ENCODE data around the gene LINS1.

The LINS1 gene

DNA sequence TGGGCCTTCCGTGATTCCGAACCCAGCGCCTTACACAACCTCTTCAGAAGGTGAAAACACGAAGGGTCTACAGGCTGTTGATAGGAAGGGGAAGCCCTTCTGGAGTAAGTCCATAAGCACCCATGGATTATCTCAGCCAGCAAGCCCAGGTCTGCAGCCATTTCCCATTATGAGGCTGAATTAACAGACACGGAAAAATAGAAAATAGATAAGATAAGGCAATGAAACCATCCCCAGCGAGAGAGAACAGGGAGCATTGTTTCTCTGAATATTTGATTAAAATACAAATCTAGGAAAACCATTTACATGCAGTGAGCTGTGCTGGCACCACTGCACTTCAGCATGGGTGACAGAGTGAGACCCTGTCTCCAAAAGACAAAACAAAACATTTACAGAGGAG is 57.0 kb downstream of the LINS1 start:
- no peak for DNase-seq

DNA sequence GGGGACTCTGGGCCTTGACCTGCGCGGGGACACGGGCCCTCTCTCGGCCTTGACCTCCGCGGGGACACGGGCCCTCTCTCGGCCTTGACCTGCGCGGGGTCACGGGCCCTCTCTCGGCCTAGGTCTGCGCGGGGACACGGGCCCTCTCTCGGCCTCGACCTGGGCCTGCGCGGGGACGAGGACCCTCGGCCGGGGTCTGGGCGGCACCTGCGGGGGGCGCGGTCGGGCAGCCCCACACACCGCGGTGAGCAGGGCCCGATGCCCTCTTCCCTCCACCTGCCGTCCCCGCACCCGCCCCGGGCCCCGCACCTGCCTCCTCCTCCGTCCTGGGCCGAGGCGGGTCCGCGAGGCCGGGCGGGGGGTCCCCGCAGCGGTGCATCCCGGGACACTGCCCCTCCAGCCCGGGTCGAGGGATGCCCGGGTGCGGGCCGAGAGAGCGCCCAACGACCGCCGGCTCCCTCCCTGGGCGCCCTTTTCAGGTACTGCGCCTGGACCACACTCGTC is 57.6 kb downstream of the LINS1 start:
- no peak for DNase-seq

DNA sequence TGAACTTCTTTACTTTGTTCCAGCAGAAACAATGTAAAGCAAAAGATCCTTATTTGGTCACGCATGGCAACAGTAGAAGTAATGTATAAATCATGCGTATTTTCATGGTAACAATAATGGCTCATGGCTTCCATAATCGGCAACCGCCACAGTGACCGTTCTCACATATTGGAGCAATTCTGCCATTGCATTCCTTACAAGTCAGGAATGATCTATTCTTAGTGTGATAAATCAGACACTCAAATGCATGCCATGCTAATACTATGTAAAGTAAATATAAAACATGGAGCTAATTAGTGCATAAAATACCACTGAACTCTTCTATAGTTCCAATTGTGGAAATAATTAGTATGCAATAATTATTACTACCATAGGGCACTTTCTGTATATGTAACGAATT is 59.7 kb downstream of the LINS1 start:
- no peak for DNase-seq

DNA sequence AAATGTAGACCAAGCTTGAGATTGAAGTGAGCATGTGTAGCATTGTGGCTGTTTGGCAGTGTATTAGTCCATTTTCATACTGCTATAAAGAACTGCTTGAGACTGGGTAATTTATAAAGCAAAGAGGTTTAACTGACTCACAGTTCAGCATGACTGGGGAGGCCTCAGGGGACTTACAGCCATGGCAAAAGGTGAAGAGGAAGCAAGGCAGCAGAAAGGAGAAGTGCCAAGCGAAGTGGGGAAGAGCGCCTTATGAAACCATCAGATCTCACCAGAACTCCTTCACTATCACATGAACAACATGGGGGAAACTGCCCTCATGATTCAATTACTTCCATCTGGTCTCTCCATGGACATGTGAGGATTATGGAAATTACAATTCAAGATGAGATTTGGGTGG is 64.7 kb downstream of the LINS1 start:
- DNase-seq: no peak

DNA sequence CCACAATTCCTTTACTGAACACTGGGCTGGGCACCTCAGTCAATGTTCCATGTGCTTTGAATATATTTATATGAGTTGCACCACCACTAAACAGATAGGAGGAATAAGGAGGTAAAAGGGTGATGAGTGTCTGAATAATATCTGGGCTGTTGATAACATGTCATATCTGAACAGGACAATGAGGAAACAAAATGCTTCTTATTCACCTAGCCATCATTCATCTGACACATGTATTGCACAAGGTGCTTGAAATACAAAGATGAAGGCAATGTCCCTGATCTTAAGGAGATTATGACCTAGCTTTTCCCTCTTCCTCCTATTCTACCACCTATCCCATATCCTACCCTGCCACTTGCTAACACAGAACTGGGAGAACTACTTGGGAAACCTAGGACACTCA is 65.3 kb downstream of the LINS1 start:
- no peak for DNase-seq

DNA sequence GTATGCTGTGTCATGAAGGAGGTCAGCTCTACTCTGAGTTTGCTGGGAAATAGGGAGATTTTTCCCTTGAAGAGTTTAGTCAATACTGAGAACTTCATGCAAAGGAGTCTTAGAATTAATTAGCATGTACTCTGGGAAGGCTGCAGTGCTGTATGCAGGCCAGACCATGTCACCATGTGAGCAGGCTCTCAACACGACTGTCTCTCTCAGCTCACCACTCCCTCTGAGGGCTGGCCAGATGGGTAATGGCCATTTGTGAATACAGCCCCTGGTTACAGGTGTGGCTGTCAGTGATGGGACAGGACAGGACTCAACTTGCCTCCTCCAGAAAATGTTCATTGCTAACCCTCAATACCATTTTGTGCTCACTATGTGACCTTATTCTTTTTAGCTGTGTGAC is 68.1 kb downstream of the LINS1 start:
- no peak for DNase-seq

DNA sequence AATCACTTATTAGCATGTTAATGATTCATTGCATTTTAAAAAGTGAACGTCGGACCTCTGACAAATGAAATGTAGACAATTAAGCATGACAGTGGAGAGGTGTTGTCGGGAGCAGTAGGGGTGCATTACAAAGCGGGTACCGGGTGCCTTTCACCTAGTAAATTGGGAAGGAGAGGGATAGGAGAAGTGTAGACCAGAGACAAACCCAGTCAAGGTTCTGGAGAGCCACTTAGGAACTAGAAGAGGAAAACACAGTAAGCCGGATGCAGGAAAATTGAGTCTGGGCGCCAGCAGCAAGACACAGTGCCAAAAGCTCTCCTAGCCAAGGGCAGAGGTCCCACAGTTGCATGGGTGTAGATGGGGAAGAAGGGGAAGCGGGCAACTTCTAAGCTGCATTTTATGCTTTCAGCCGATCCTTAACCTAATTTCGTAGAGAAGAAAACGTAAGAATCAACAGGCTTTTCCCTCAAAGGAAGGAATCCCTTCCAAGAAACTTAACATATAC is 70.1 kb downstream of the LINS1 start:
- no peak for DNase-seq

DNA sequence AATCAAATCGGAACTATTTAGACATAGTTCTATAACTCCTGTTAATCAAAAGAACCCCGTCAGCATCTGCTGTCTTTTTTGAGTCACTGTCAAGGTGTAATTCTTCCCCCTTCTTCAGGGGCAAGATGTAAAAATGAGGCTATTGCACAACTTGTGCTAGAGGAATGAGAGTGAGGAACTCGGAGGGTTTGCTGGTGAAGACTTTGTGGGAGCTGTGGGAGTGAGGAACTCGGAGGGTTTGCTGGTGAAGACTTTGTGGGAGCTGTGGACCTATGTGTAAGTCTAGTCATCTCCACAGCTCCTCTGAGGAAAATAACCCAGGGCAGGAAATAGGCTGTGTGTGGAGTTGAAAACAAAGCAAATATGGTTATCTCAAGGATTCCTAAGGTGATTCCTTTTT is 70.8 kb downstream of the LINS1 start:
- DNase-seq: no peak

DNA sequence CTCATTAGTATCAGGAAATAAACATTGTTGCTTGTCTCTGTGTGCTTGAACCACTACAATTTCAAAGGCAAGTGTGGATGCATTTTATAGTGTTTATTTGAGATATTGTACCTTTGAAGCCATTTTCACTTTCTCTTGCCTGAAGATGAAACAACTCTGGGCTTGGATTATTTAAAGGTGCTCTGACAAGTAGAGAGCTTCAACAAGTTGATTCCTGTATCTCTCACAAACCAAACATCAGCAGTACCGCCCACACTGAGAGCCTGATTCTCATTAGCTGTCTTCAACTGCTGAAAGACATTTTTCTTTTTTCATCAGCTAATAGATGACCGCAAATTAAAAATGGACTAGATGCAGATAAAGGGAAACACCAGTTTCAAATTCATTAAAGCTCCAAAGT is 72.4 kb downstream of the LINS1 start:
- DNase-seq: no peak

DNA sequence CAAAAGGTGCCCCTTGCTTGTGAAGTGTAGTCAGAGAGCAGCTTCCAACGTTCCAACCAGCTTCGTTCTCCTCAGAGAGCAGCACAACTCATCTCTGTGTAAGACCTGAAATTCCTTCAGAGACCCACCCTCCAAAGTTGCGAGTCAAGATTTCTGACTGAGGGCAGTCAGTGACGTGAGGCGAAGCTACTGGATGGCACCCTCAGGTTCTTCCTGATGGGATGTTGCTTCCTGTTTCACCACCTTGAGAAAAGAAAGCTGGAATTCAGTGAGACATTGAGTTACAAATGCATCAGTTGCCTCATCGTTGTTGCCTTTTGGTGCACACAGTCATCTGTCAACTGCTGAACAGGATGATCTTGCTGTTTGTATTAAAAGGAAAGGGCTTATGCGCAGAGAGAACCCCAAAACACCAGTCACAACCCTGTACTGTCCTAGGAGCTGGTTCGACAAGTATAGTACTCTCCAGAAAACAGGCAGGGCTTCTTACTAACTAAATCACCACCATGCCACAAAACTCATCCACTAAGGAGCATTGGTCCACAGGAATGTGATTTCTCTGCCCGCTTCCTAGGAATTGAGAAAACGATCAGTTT is 73.1 kb downstream of the LINS1 start, which contains the start of gene CERS3:
CERS3 (minus strand) TSS at position 118 of the 596 bp plus-strand sequence. CDS start 27,101 bp downstream, outside the sequence.
- no peak for DNase-seq

DNA sequence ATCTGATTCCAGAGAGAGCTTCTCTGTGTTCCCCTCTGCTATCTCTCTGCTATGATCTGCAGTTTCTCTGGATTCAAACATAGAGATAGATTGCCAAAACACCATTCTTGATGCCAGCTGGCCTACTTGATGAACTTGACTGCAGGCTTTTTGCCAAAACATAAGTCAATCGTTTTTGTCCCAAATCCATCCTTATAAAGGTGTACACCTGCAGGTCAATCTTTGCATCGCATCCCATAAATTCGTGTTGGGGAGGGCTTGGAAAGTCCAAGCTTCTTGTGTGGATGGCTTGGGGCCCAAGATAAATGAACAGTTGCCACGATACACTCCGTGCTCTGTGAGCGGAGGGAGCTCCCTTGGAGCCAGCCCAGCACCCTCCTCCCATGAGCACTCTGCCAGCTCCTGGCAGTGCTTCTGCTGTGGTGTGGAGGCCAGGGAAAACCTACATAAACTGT is 75.9 kb downstream of the LINS1 start:
- no peak for DNase-seq

DNA sequence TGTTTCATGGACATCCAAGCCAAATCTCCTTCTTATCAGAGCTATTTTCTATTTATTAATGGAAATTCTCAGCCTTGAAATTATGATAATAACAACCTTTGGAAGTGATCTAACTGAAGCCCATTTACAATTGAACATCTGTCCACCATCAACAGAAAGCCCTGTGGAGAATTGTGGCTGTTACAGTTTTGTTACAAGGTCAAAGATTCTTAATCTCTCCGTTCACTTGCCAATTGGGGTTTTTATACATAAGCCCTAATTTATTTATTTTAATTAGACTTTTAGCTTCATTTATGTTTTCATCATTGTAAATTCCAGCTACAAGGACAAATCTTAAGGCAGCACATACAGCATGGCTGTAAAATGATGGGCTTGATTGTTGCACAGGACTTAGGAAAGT is 76.5 kb downstream of the LINS1 start:
- no peak for DNase-seq

DNA sequence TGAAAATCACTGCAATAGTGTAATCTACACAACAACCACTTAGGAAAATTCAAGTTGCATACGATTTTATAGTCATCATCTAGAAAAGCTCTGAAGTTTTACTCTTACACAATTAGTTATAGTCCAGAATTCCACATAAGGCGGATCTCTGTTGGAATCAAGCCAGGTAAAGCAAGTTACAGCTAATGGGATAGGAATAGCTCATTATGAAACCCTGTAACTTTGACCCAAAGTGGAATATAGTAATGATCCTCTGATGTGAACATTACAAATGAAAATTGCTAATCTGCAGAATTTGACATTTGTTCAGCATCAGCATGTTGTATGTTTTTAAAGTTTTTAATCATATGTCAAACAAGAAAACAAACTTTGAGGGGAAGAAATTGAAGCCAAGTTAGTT is 77.7 kb downstream of the LINS1 start:
- no peak for DNase-seq

DNA sequence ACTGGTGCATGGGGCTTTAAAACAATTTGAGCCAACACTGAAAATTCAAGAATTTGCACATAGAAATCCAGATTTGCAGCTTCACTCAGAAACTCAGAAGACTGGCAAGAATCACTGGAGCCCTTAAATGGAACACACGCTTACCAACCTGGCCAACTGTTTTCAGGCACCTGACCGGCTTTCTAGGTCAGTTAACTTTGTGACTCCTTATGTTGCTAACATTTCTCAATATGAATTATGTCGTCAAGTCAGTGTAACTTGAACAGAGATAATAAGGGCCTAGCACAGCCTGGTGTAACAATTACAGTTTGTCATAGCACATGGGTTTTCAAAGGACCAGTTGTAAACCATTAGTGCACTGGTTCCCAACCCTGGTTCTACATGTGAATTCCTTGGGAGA is 80.1 kb downstream of the LINS1 start:
- no peak for DNase-seq

DNA sequence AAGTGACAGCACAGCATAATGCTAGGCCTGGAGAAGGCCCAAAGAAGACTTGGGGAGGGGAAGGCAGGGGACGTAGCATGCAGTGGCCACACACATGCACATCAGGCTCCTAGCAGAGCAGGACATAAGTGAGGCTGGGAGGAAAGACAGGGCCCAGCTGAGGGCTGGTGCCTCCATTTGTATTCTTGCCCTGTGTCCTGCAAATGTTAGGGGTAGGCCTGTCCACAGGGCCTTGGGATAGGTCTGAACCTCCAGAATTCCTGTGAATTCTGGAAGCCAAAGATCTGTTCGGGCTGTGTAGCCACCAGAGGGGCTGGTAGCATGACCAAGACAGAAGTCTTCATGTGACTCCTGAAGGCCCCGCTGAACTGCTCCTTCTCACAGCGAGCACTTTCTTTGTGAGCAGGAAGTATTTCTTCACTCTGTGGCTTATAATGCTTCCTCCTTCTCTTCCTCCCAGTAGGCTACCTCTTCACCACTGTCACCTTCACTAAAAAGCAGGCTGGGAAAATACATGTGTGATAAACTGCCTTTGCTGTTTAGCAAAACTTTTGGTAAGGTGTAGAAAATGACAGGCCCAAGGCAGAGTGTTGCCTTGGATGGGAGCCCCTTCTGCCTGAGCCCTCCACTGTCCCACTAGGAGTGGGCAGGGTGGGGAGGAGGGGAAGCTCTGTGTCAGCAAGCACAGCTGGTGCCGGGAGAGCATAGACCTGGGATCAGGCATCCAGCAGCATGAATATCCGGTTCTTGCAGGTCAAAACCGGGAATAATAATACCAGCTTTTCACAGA is 81.7 kb downstream of the LINS1 start:
- DNase-seq: no peak

DNA sequence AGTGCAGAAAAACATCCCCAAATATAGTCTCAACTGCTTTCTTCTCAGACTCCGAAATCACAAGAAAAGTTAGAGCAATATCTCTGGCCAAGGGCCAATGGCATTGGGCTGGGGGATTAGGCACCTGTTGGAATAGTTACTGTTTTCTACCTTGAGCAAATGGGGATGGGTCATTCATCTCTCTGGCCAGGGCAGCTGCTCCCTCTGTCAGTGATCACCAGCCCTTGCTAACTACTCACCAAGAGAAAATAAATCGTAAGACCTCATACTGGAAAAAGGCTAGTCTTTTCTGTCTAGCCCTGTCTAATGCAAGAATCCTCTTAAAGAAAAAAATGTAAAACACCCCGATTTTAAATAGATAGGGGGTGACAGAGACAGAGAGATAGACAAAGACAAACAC is 84.1 kb downstream of the LINS1 start:
- no peak for DNase-seq

All from stimulated activated CD4-positive, alpha-beta T cell treated with anti-CD3 and anti-CD28 coated beads, Interleukin-1b, Interleukin-23, amount 100 ng/mL, for 48 hours (primary cell).